Ishikawa (cell line): ENCODE data around the gene PACSIN2.

ENCODE experiments used
- CEBPB ChIP-seq: IDR thresholded peaks from 2 replicates; pipeline ENCODE4 v1.6.1; 2012
- CREB1 ChIP-seq: IDR thresholded peaks from 2 replicates; pipeline ENCODE4 v1.6.1; 2012; ENCODE audit warnings: low read depth
- EGR1 ChIP-seq: IDR thresholded peaks from 2 replicates; pipeline ENCODE4 v1.6.1; 2012
- EP300 ChIP-seq: IDR thresholded peaks from 2 replicates; pipeline ENCODE4 v1.6.1; 2012; ENCODE audit warnings: borderline replicate concordance
- FOXM1 ChIP-seq: IDR thresholded peaks from 2 replicates; pipeline ENCODE4 v1.6.1; 2012; ENCODE audit warnings: low read depth, borderline replicate concordance
- MAX ChIP-seq: IDR thresholded peaks from 2 replicates; pipeline ENCODE4 v1.6.1; 2012
- NFIC ChIP-seq: IDR thresholded peaks from 2 replicates; pipeline ENCODE4 v1.6.1; 2012
- RAD21 ChIP-seq: IDR thresholded peaks from 2 replicates; pipeline ENCODE4 v1.6.1; 2012; ENCODE audit warnings: low read depth
- TAF1 ChIP-seq: IDR thresholded peaks from 2 replicates; pipeline ENCODE4 v1.6.1; 2012; ENCODE audit warnings: low read depth, mild to moderate bottlenecking
- TCF12 ChIP-seq: IDR thresholded peaks from 2 replicates; pipeline ENCODE4 v1.6.1; 2012; ENCODE audit warnings: low read depth
- TEAD4 ChIP-seq: IDR thresholded peaks from 2 replicates; pipeline ENCODE4 v1.6.1; 2012
- USF1 ChIP-seq: IDR thresholded peaks from 2 replicates; pipeline ENCODE4 v1.6.1; 2012
- YY1 ChIP-seq: IDR thresholded peaks from 2 replicates; pipeline ENCODE4 v1.6.1; 2012; ENCODE audit warnings: low read depth
- ZBTB7A ChIP-seq: IDR thresholded peaks from 2 replicates; pipeline ENCODE4 v1.6.1; 2012; ENCODE audit warnings: low read depth
- TF ChIP-seq, protein P1 (sequence below): IDR thresholded peaks from 2 replicates; pipeline ENCODE4 v1.6.1; 2012; ENCODE audit warnings: low read depth, mild to moderate bottlenecking

PACSIN2 gene

DNA sequence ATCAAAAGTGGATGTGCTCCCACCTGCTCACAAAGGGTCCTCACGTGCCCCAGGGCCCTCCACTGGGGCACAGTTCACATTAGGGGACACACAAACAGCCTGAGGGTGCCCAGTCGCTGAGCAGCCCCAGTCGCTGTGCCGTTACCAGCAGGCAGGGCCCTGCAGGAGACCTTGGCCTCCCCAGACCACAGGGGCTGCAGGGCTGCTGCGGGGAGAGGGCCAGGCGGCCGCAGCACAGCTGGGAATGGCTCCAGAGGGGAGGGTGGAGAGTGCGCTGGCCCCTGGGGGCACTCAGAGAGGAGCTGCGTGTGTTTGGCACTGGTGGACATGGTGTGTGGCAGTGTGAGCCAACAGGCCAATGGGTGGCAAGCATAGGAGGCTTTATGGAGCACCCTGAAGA is 20.3 kb upstream of the PACSIN2 start:
- TF ChIP-seq EGR1 (no peak), EP300 (no peak), RAD21 (no peak), CREB1 (no peak), TEAD4 (no peak), ZBTB7A (no peak), TAF1 (no peak), NFIC (no peak), CEBPB (no peak), YY1 (no peak), FOXM1 (no peak), TCF12 (no peak), USF1 (no peak)
- TF ChIP-seq, protein P1, sequence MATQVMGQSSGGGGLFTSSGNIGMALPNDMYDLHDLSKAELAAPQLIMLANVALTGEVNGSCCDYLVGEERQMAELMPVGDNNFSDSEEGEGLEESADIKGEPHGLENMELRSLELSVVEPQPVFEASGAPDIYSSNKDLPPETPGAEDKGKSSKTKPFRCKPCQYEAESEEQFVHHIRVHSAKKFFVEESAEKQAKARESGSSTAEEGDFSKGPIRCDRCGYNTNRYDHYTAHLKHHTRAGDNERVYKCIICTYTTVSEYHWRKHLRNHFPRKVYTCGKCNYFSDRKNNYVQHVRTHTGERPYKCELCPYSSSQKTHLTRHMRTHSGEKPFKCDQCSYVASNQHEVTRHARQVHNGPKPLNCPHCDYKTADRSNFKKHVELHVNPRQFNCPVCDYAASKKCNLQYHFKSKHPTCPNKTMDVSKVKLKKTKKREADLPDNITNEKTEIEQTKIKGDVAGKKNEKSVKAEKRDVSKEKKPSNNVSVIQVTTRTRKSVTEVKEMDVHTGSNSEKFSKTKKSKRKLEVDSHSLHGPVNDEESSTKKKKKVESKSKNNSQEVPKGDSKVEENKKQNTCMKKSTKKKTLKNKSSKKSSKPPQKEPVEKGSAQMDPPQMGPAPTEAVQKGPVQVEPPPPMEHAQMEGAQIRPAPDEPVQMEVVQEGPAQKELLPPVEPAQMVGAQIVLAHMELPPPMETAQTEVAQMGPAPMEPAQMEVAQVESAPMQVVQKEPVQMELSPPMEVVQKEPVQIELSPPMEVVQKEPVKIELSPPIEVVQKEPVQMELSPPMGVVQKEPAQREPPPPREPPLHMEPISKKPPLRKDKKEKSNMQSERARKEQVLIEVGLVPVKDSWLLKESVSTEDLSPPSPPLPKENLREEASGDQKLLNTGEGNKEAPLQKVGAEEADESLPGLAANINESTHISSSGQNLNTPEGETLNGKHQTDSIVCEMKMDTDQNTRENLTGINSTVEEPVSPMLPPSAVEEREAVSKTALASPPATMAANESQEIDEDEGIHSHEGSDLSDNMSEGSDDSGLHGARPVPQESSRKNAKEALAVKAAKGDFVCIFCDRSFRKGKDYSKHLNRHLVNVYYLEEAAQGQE, result no peak

DNA sequence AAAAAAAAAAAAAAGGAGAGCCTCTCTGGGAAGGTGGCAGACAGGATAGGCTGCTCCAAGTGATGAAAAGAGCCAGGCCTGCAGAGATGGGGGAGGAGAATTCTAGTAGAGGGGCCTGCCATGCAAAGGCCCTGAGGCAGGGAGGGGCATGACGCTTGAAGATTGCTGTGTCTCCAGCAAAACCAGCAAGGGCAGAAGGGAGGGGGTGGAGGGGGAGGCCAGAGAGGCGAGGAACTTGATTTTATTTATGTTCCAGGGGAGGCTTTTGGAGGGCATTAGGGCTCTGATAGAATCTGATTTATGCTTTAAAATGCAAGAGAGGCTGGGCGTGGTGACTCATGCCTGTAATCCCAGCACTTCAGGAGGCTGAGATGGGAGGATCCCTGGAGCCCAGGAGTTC is 16.7 kb upstream of the PACSIN2 start:
- TF ChIP-seq NFIC (no peak), EGR1 (no peak), FOXM1 (no peak), MAX (no peak), CEBPB (no peak), RAD21 (no peak), TEAD4 (no peak), TAF1 (no peak), YY1 (no peak)

- TF ChIP-seq EGR1 (no peak), EP300 (peak; percentile 28; the same call in 1 of the 2 replicates), FOXM1 (no peak), CREB1 (no peak), MAX (0 out of 2 replicates have a peak, but pooled peaks have one; percentile 32), USF1 (no peak), RAD21 (peak; percentile 34; the same call in 1 of the 2 replicates), ZBTB7A (no peak), NFIC (peak; percentile 49), YY1 (no peak), TEAD4 (0 out of 2 replicates have a peak, but pooled peaks have one; percentile 8), TCF12 (0 out of 2 replicates have a peak, but pooled peaks have one; percentile 33), CEBPB (no peak), TAF1 (no peak)
- TF ChIP-seq, protein P1, result no peak
Measured at GRCh38 chr22:43018615-43019014, 3.7 kb upstream of the PACSIN2 start.

DNA sequence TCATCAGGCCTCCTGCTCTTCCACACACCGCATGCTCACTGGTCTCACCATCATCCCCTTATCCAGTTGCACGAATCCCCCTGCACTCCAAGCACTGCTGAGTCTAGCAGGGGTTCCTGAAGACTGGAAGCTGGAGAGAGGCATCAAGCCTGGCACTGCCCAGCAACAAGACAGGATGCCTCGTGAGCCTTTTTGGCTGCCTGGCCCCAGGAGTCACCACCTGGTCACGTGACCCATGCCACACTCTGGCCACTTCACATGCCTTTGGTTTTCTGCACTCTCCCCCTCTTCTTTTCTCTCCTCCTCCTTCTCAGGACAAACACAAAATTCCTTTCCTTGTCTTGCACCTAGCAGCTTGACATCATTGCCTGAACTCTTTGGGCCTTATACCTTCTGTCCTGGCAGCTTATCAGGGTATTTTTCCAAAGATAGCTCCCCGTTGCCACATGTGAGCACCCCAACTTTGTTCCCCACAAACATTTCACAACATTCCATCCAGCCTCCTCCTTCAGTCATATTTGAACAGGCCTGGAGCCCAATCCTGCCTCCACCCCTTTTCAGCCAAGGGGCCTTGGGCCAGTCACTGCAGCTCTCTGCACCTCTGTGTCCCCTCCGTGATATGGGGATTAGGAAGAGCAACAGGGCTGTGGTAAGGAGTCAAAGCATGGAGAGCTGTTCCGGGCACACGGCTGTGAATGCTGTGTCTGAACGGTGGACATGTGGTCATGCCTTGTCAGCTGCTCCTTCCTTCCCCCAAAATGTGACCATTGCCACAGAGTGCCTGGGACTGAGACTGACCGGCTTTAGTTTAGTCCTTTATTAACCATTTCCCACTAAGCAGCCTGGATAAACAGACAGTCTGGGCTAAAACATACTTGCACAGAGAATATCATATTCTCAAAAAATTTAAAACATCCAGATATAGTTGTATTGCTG is 2.8 kb upstream of the PACSIN2 start:
- peak; percentile 84 for TF ChIP-seq USF1
- no peak for TF ChIP-seq EGR1
- TF ChIP-seq RAD21, result no peak

DNA sequence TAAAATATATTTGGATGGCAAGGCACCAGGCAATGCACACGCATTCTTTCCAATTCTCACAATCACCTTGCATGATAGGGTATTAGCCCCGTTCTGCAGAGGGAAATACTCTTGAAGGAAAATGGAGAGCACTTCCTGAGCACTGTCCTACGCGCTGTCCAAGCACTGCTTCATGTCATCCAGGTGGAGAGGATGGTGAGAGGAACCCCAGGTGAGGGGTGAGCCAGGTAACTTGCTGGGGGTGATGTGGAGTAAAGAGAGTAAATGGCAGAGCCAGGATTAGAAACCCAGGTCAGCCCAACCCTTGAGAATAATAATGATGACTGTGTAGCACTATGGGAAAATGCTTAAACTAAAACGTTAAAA is 711 bp upstream of the PACSIN2 start:
- TF ChIP-seq TAF1, result no peak
- TF ChIP-seq, protein P1, result no peak
- TF ChIP-seq CREB1, result no peak
- no peak for TF ChIP-seq RAD21
